Trophoblast cell (in vitro differentiated cells and primary cell): ENCODE data around the gene ACP4.

Source experiments
- DNase-seq, 2 donors: peaks; one replicate each; pipeline ENCODE4 v3.0.0-alpha.2; 2016
- H2AFZ ChIP-seq: 2 replicates; pipeline ENCODE4 v1.6.1; 2013; ENCODE audit warnings: low read length, moderate library complexity, mild to moderate bottlenecking; ENCODE audit not compliant: insufficient read depth, poor library complexity
- H2AK5ac ChIP-seq: 2 replicates; pipeline ENCODE4 v1.6.1; 2013; ENCODE audit warnings: mild to moderate bottlenecking, low read length
- H2BK120ac ChIP-seq: 2 replicates; pipeline ENCODE4 v1.6.1; 2013; ENCODE audit warnings: low read length, mild to moderate bottlenecking, moderate library complexity; ENCODE audit not compliant: insufficient read depth, poor library complexity
- H2BK12ac ChIP-seq: 2 replicates; pipeline ENCODE4 v1.6.1; 2013; ENCODE audit warnings: mild to moderate bottlenecking, low read length, moderate library complexity
- H2BK5ac ChIP-seq: 2 replicates; pipeline ENCODE4 v1.6.1; 2013; ENCODE audit warnings: low read length, low read depth, moderate library complexity, mild to moderate bottlenecking; ENCODE audit not compliant: poor library complexity
- H3K14ac ChIP-seq: 2 replicates; pipeline ENCODE4 v1.6.1; 2013; ENCODE audit warnings: mild to moderate bottlenecking, low read length
- H3K18ac ChIP-seq: 2 replicates; pipeline ENCODE4 v1.6.1; 2013; ENCODE audit warnings: mild to moderate bottlenecking, low read length
- H3K23ac ChIP-seq: 2 replicates; pipeline ENCODE4 v1.6.1; 2013; ENCODE audit warnings: low read length
- H3K27ac ChIP-seq: 2 replicates; pipeline ENCODE4 v1.5.1; 2013; ENCODE audit warnings: low read depth, mild to moderate bottlenecking, inconsistent platforms, low read length, moderate library complexity
- H3K27me3 ChIP-seq: 2 replicates; pipeline ENCODE4 v1.6.1; 2013; ENCODE audit warnings: inconsistent platforms, mild to moderate bottlenecking, low read length, moderate library complexity; ENCODE audit not compliant: insufficient read depth
- H3K36me3 ChIP-seq, 2 experiments: 1 replicate in 1 of 2; 2 replicates in 1 of 2; pipeline ENCODE4 v1.6.1; 2013; ENCODE audit warnings: low read length in 2 of 2, mild to moderate bottlenecking in 2 of 2, moderate library complexity in 1 of 2; ENCODE audit not compliant: insufficient read depth in 2 of 2, control insufficient read depth in 1 of 2
- H3K4ac ChIP-seq: 2 replicates; pipeline ENCODE4 v1.6.1; 2013; ENCODE audit warnings: low read depth, mild to moderate bottlenecking, low read length, moderate library complexity
- H3K4me1 ChIP-seq, 2 experiments: 1 replicate in 1 of 2; 2 replicates in 1 of 2; pipeline ENCODE4 v1.6.1; 2013; ENCODE audit warnings: low read length in 2 of 2, mild to moderate bottlenecking in 2 of 2, moderate library complexity in 1 of 2; ENCODE audit not compliant: insufficient read depth in 2 of 2, control insufficient read depth in 1 of 2
- H3K4me2 ChIP-seq: 2 replicates; pipeline ENCODE4 v1.6.1; 2013; ENCODE audit warnings: inconsistent platforms, mild to moderate bottlenecking, low read length, moderate library complexity
- H3K4me3 ChIP-seq: 2 replicates; pipeline ENCODE4 v1.5.1; 2013; ENCODE audit warnings: mild to moderate bottlenecking, low read depth, low read length, inconsistent platforms
- H3K79me1 ChIP-seq: one replicate; pipeline ENCODE4 v1.6.1; 2013; ENCODE audit warnings: low read length
- H3K79me2 ChIP-seq: 2 replicates; pipeline ENCODE4 v1.6.1; 2013; ENCODE audit warnings: low read length, mild to moderate bottlenecking; ENCODE audit not compliant: control insufficient read depth, insufficient read depth, poor library complexity
- H3K9ac ChIP-seq: 2 replicates; pipeline ENCODE4 v1.6.1; 2013; ENCODE audit warnings: mild to moderate bottlenecking, low read length
- H3K9me3 ChIP-seq: 2 replicates; pipeline ENCODE4 v1.6.1; 2013; ENCODE audit warnings: low read depth, mild to moderate bottlenecking, control low read depth, inconsistent platforms, low read length; ENCODE audit not compliant: insufficient read depth
- H4K12ac ChIP-seq: 2 replicates; pipeline ENCODE4 v1.6.1; 2013; ENCODE audit warnings: low read depth, mild to moderate bottlenecking, low read length, moderate library complexity
- H4K8ac ChIP-seq: 2 replicates; pipeline ENCODE4 v1.6.1; 2013; ENCODE audit warnings: low read depth, mild to moderate bottlenecking, low read length, moderate library complexity
- H4K91ac ChIP-seq: one replicate; pipeline ENCODE4 v1.6.1; 2013; ENCODE audit warnings: low read depth, mild to moderate bottlenecking, low read length, moderate library complexity
- WGBS: extraction: QIAGEN DNeasy Blood & Tissue Kit; methylation state at CpG from one replicate; pipeline ENCODE4 v1.1.7; 2013; ENCODE audit warnings: missing lambda C conversion rate; ENCODE audit not compliant: insufficient read length, insufficient coverage; ENCODE audit errors: extremely low coverage; 5-methylcytosine and 5-hydroxymethylcytosine counted together

Gene ACP4

DNA sequence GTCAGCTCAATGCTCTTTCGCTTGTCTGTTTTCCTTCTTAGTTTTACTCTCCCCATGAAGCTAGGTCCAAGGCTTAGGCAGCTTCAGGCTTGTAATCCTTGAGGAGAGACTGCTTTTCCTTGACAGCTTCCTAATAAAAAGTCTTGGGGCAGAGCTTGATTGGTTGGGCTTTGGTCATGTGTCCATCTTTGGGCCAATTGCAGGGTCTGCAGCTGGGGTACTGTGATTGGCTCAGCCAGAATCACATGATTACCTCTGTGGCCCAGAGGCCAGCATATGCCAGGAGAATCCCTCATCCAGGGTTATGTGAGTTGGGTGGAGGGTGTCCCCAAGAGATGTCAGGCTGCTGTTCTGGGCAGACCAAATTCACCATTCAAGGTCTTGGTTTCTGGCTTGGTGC, 25.2 kb downstream of the ACP4 start:
- H3K18ac ChIP-seq, result no peak overlapping the region
- WGBS, result no CpG with 5 or more reads among the region's 1 CpG
- H3K9me3 ChIP-seq, result peaks cover 19% of the 10 kb centered on the region

DNA sequence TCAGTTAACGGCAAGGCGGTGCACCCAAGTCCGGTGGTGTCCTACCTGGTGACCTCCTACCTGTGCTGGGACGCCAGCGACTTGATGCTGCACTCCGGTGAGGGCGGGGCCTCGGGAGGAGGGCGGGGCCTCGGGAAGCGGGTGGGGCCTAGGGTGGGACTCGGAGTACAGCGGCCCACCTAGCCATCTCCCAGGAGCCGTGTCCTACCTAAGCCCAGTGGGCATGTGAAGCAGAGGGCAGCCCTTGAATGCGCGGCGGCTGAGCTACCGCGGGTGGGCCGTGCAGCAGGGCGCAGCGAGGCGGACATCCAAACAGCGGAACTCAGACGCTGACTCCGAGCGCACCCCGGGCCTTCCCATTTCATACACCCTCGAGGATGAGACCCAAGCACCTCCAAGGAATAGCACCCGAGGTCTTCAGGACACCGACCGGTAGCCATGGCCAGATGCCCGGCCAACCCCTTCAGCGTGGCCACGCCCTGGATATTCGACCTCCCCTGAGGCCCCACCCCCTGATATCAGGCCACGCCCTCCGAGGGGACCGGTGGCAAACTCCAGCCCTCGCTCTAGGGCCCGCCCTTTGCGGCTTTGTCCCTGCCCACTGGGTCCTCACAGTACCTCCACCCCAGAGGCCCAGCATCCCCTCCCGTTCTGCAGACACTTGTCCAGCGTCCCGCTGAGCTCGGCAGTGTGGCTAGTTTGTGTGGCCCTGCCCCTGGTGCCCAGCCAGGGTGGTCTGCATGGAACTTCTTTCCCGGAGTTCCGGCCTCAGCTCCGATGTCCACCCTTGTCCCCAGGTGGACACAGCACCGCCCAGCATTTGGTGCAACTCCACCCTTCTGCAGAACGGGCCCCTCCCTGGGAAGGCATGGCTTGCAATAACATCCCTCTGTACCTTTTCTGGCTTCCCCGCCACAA, 28.0 kb downstream of the ACP4 start:
- Histone ChIP-seq H3K18ac (no peak overlapping the region), H3K79me2 (no peaks in the 10 kb centered on the region), H3K4me2 (peak overlapping the region; percentile 57), H4K12ac (no peak overlapping the region), H3K9me3 (peaks cover 19% of the 10 kb centered on the region), H3K27me3 (peaks cover 27% of the 10 kb centered on the region), H3K4me3 (no peak overlapping the region), H3K4ac (no peak overlapping the region), H2AFZ (no peak overlapping the region), H3K9ac (no peak overlapping the region), H3K79me1 (no peaks in the 10 kb centered on the region), H3K36me3 (no peaks in the 10 kb centered on the region), H2AK5ac (no peak overlapping the region), H3K14ac (no peak overlapping the region), H3K27ac (no peak overlapping the region), H2BK12ac (no peak overlapping the region), H4K8ac (no peak overlapping the region), H2BK5ac (no peak overlapping the region), H3K23ac (no peak overlapping the region), H2BK120ac (no peak overlapping the region), H4K91ac (no peak overlapping the region), H3K4me1 (peaks cover 0 to 2% of the 10 kb centered on the region in 2 experiments)
- no CpG with 5 or more reads among the region's 52 CpGs for WGBS
- no peak for DNase-seq

More for the DNA sequence above, 25.2 kb downstream of the ACP4 start:
- H3K79me1 ChIP-seq, result no peaks in the 10 kb centered on the region
- H2BK12ac ChIP-seq, result no peak overlapping the region
- no peak overlapping the region for H3K23ac ChIP-seq
- DNase-seq, result no peak
- no peak overlapping the region for H2AK5ac ChIP-seq
- H3K4ac ChIP-seq, result no peak overlapping the region
- H3K4me2 ChIP-seq, result no peak overlapping the region
- H3K27me3 ChIP-seq, result peaks cover 21% of the 10 kb centered on the region
- no peak overlapping the region for H2AFZ ChIP-seq
- H3K36me3 ChIP-seq, result no peaks in the 10 kb centered on the region
- no peak overlapping the region for H3K9ac ChIP-seq
- H2BK5ac ChIP-seq, result no peak overlapping the region
- H4K91ac ChIP-seq, result no peak overlapping the region
- no peaks in the 10 kb centered on the region for H3K79me2 ChIP-seq
- H3K27ac ChIP-seq, result no peak overlapping the region
- no peak overlapping the region for H3K14ac ChIP-seq
- H4K8ac ChIP-seq, result no peak overlapping the region
- no peak overlapping the region for H3K4me3 ChIP-seq
- H2BK120ac ChIP-seq, result no peak overlapping the region
- H3K4me1 ChIP-seq, result peaks cover 0 to 2% of the 10 kb centered on the region in 2 experiments
- no peak overlapping the region for H4K12ac ChIP-seq

DNA sequence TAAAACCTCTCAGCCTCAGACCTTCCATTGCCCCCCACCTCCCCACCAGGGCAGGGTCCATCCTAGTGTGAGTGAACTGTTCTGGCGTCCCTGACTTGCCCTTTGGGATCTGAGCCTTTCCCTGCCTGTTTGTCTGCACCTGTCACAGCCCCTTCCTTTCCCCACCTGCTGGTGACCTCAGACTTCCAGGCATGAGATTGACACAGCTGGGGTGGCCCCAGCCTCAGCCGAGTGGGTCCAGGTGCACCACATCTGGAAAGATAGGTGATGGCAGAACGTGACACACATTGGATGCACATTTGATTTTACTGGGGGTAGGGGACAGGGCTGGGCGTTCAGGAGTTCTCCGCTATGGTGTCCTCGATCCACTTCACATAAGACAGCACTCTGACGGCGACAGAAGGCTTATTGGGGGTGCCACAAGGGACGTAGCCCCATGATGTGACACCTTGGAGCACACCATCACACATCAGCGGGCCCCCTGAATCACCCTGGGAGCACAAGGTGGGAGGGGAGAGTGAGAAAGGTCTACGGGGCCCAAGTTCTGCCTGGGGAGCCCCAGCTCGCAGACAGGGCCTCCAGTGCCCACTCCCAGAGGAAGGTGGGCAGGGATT, 28.8 kb downstream of the ACP4 start:
- no peak for DNase-seq
- Histone ChIP-seq H2BK120ac (no peak overlapping the region), H3K4ac (no peak overlapping the region), H2BK5ac (no peak overlapping the region), H3K23ac (no peak overlapping the region), H4K12ac (no peak overlapping the region), H3K9me3 (peaks cover 19% of the 10 kb centered on the region), H3K4me2 (no peak overlapping the region), H2AFZ (no peak overlapping the region), H3K27me3 (peaks cover 27% of the 10 kb centered on the region), H4K8ac (no peak overlapping the region), H2AK5ac (no peak overlapping the region), H3K9ac (no peak overlapping the region), H3K79me1 (no peaks in the 10 kb centered on the region), H4K91ac (no peak overlapping the region), H3K4me1 (peaks cover 0 to 2% of the 10 kb centered on the region in 2 experiments), H3K18ac (no peak overlapping the region), H3K36me3 (no peaks in the 10 kb centered on the region), H3K27ac (no peak overlapping the region), H3K14ac (no peak overlapping the region), H3K4me3 (no peak overlapping the region), H2BK12ac (no peak overlapping the region), H3K79me2 (no peaks in the 10 kb centered on the region)
- no CpG with 5 or more reads among the region's 12 CpGs for WGBS

DNA sequence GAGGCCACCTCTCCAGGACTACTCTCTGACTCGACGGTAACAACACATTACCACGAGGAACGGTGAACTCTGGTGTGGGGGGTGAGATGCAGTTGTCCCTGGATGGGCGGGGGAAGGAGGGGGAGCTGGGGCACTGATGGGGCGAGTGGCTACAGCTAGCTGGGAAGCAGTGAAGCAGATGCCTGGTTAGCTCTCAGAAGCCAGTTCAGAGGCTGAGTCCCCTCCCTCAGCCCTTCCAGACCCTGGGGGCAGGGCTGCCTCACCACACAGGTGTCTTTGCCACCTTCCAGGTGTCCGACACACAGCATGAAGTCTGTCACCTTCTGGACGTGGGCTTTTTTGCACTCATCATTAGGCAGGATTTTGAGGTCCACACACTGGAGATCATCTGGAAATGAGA, 29.4 kb downstream of the ACP4 start:
- Histone ChIP-seq H3K27me3 (peaks cover 27% of the 10 kb centered on the region), H3K36me3 (no peaks in the 10 kb centered on the region), H3K4me1 (peaks cover 0 to 2% of the 10 kb centered on the region in 2 experiments), H2AFZ (no peak overlapping the region), H4K12ac (no peak overlapping the region), H3K9ac (no peak overlapping the region), H3K9me3 (peaks cover 19% of the 10 kb centered on the region), H3K4me3 (no peak overlapping the region), H3K14ac (no peak overlapping the region), H4K91ac (no peak overlapping the region), H3K4ac (no peak overlapping the region), H3K27ac (no peak overlapping the region), H4K8ac (no peak overlapping the region), H3K18ac (no peak overlapping the region), H3K79me1 (no peaks in the 10 kb centered on the region), H2BK12ac (no peak overlapping the region), H3K23ac (no peak overlapping the region), H3K4me2 (no peak overlapping the region), H2BK5ac (no peak overlapping the region), H2AK5ac (no peak overlapping the region), H3K79me2 (no peaks in the 10 kb centered on the region), H2BK120ac (no peak overlapping the region)
- WGBS, result no CpG with 5 or more reads among the region's 8 CpGs
- DNase-seq, result no peak
